Endothelial cell of hepatic sinusoid (primary cell): Measurements from ENCODE around the gene MEOX2.

Experiments
- in situ Hi-C: cut with HindIII; loops from 2 replicates; pipeline ENCODE4 v1.10.0; 2017; ENCODE audit warnings: low sequenced_read_pairs

Gene MEOX2

DNA sequence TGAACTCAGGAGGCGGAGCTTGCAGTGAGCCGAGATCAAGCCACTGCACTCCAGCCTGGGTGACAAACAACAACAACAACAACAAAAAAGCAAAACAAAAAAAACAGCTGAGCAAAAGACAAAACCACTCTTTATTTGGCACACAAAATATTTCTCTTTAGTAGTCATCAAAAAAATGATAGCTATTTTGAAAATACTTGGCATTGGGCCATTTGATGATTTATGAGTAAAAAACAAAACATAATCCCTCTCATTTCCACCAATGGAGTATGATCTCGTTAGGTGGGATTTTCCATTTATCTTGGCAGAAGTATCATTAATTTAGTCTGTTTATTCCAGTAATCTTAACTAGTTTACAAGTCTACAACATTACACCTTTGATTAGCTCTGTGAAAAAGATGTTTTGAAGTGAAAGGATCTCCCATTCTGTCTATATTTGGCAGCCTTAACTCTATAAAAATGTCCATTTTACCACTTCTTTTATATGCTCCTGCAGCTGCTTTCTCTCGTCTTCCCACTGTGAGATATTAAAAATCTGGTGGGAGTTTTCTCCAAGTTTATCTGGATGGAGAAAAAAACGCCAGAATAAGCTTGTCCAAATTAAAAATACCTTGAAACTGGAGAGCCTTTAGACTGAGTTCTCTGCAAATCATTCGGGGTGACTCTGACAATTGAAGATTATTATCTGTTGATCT, 65.8 kb downstream of the MEOX2 start:
- in situ Hi-C loops: no loop called here

DNA sequence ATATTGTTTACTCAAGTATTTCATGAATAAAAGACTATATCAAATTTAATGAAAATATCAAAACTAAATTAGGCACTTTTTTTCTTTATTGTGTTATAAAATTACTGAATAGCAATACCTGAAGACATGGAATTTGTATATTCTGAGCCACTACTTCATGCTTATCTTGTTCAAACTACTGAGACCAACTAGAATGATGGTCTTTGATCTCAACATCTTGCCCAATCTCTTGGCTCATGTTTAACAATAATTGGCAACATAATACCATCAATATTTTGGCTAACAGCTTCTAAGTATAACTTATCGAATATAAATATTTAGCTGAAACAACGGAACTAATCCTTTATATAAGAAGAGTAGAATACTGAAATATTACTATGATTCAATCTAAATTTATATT, 68.2 kb downstream of the MEOX2 start:
- in situ Hi-C loops: no loop called here

GRCh38 chr7:15612205-15612604, 74.3 kb downstream of the MEOX2 start:
- in situ Hi-C loops: no loop called here

GRCh38 chr7:15610503-15610902, 76.0 kb downstream of the MEOX2 start:
- in situ Hi-C loops: no loop called here

GRCh38 chr7:15609287-15609686, 77.2 kb downstream of the MEOX2 start:
- in situ Hi-C loops: no loop called here

- in situ Hi-C loops: no loop called here
Measured at GRCh38 chr7:15607529-15608210, 78.8 kb downstream of the MEOX2 start.

- in situ Hi-C loops: no loop called here
Measured at GRCh38 chr7:15606561-15606960, 79.9 kb downstream of the MEOX2 start.

DNA sequence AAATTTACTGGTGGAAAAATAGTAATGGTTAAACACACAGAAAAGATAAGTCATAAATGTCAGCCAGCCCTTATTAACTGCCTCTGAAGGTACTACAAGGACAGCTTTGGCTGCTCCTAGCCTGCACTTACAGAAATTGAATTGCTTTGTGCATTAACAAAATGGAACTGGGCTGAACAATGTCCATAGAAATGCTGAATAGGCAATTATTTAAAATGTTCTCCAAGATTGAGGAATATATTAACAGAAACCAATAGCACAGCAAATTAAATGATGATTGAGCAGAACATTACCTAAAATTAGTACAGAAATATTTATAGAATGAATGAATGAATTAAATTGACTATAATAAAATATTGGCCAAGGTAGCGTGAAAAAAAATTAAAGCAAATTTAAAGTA, 82.3 kb downstream of the MEOX2 start:
- in situ Hi-C loops: no loop called here

- in situ Hi-C loops: no loop called here
Measured at GRCh38 chr7:15603124-15603523, 83.4 kb downstream of the MEOX2 start.

DNA sequence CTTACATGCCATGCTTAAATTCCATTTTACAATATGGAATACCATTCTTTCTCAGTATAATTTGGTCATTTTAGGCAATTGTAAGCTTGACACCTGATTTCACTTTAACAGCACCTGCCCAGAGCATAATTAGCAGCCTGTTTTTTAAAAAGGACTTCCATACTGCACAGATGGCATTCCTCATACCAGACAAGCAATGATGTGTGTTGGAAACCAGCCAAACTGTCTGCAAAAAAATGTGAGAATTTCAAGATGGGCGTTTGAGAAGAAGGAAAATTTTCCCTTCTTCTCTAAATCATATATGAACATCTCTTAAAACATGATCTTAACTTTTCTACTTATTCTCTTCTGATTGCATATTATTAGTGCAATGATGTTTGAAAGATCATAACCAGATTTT, 84.2 kb downstream of the MEOX2 start:
- in situ Hi-C loops: no loop called here

- in situ Hi-C loops: no loop called here
Measured at GRCh38 chr7:15601175-15601574, 85.3 kb downstream of the MEOX2 start.

- in situ Hi-C loops: no loop called here
Measured at GRCh38 chr7:15600298-15600697, 86.2 kb downstream of the MEOX2 start.

DNA sequence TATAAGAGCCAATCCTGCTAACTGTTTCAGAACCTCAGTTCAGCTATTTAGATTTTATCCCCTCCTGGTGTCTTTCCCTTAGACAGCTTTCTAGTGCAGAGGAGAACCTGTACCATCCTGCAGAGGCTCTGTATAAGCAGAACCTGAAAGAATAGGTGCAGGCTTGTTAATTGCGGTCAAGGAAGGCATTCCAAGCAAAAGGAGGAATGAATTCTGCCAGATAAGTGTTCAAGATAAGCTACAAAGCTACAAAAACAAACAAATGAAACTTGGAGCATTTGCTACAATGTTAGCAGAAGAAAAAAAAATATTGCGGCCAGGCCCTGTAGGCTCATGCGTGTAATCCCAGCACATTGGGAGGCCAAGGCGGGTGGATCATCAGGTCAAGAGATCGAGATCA, 92.0 kb downstream of the MEOX2 start:
- in situ Hi-C loops: no loop called here

GRCh38 chr7:15593382-15593781, 93.1 kb downstream of the MEOX2 start:
- in situ Hi-C loops: no loop called here

DNA sequence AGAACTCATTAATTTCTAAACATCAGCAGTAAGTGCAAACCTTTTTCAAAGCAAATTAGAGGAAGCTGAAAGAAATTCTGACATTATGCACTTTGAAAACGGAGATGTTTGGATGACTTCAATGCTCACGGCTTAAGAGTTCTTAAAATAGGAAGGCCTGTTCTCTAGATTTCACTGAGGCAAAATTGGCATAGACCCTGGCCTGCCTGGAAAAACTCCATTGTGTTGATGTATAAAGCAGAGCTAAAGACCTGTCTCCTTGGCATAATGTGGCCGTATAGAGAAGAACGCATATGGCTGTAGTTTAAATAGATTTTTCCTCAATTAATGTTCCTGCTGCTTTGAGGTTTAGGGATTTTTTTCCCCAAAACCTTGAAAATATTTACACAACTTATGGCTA, 100.2 kb downstream of the MEOX2 start:
- in situ Hi-C loops: no loop called here

DNA sequence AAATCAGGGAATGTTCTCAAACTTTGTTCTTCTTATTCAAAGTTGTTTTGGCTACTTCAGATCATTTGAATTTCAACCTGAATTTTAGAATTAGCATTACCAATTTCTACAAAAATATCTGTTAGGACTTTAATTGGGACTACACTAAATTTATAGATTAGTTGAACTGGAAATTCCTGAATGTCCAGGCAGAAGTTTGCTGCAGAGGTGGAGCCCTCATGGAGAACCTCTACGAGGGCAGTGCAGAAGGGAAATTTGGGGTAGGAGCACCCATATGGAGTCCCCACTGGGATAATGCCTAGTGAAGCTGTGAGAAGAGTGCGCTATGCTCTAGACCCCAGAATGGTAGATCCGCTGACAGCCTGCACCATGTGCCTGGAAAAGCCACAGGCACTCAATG, 101.9 kb downstream of the MEOX2 start:
- in situ Hi-C loops: no loop called here

- in situ Hi-C loops: no loop called here
Measured at GRCh38 chr7:15582773-15583172, 103.7 kb downstream of the MEOX2 start.

- in situ Hi-C loops: no loop called here
Measured at GRCh38 chr7:15581352-15581951, 105.0 kb downstream of the MEOX2 start.

GRCh38 chr7:15580604-15581351, 105.7 kb downstream of the MEOX2 start:
- in situ Hi-C loops: no loop called here

DNA sequence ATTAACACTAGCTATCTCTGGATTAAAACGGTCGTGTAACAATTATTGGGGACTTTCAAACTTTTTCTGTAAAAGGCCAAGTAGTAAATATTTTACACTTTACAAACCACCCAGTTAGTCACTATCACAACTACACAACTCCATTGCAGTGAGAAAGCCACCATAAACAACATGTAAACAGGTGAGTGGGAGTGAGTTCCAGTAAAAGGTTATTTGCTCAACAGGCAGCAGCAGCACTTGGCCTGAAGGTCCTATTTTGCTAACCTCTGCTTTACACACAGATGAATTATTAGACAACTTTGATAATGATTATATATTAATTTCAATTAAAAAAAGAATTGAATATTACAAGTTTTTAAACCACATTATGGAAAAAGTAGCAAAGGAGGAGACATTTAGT, 108.9 kb downstream of the MEOX2 start:
- in situ Hi-C loops: no loop called here

DNA sequence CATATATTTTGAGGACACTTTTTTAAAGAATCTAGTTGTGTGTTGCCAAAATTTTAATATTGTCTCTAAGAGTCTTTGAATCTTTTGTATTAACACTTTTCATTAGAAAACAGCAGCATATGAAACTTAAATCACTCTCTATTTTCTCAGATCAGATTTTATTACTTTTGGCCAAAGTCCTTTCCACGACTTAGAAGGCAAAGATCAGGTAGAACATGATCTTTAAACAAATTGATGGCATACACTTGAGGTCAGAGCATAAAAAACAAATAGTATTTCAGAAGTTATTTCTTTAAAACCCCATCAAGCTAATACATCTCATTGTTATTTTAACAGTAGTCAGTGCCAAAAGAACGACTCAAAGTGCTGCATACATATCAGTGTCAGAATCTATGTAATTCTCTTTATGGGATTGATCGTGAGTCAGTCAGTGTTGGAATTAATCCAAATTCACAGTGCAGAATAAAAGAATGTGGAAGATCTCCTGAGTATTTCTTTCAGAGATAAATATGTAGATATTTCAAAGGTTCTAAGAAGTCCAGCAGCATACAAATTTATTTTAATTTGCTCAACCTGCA, 115.1 kb downstream of the MEOX2 start:
- in situ Hi-C loops: no loop called here
